ENCODE measurements around the gene KCNK6. TPM values are rescaled to one million over a fixed set of nuclear protein-coding genes. Genes with fewer than 3 reads are reported as not detected.
A peak's percentile ranks its signal among the peaks of the same experiment; 100 is the strongest.

KCNK6 gene
- total and polyA plus RNA-seq, 2 donors (not counting 1 experiment from before 2014, with no cell fraction given), result 3.4 to 3.7 TPM

GRCh38 chr19:38375098-38375493 is 55.5 kb downstream of the KCNK6 start:
- Histone ChIP-seq H2AFZ (ENCODE audit: insufficient read depth, low read depth, low read length, poor library complexity, severe bottlenecking) (peak overlapping the region; percentile 90), H3K36me3 (replicated peaks in 1 of 2; ENCODE audit: control extremely low read depth in 1 of 2, control insufficient read depth in 1 of 2, extremely low read depth in 1 of 2, insufficient read depth in 2 of 2, low read length in 1 of 2) (peaks cover 0 to 20% of the 10 kb centered on the region in 2 experiments), H3K79me2 (ENCODE audit: control insufficient read depth, insufficient read depth, low read length) (peaks cover 41% of the 10 kb centered on the region), H3K4me3 (ENCODE audit: control extremely low read depth in 1 of 5, extremely low read depth in 1 of 5, insufficient read depth in 1 of 5, low read depth in 2 of 5, low read length in 4 of 5) (peak overlapping the region; percentile 69 to 92 (median 80)), H3K27me3 (replicated peaks in 1 of 4; ENCODE audit: control extremely low read depth in 1 of 4, control insufficient read depth in 3 of 4, insufficient read depth in 4 of 4, low read length in 3 of 4) (peaks cover 0 to 12% (median 0%) of the 10 kb centered on the region in 4 experiments), H3K4me2 (replicated peaks; ENCODE audit: low read depth, low read length, poor library complexity, severe bottlenecking) (peak overlapping the region; percentile 85), H3K27ac (ENCODE audit: low read length in 2 of 2) (peak overlapping the region; percentile 88 to 90), H3K9ac (ENCODE audit: low read length) (peak overlapping the region; percentile 80), H3K4me1 (ENCODE audit: control insufficient read depth in 2 of 2, insufficient read depth in 2 of 2, low read length in 2 of 2) (peaks cover 17 to 26% of the 10 kb centered on the region in 2 donors), H3K9me3 (ENCODE audit: control extremely low read depth in 1 of 3, control insufficient read depth in 2 of 3, insufficient read depth in 1 of 3, low read length in 2 of 3) (no peaks in the 10 kb centered on the region), H4K20me1 (ENCODE audit: control insufficient read depth, insufficient read depth, low read length, poor library complexity, severe bottlenecking) (peaks cover 51% of the 10 kb centered on the region)
- ATAC-seq (ENCODE audit: low read depth) (no peak), DNase-seq (no peak)
- peak overlapping the region; percentile 93 for H3K4me3 Mint-ChIP-seq
- ChIA-PET CTCF (interaction anchor here (1.3 to 2.1 kb wide), 4 partner anchors 27 to 472 kb away, joined by 3 to 27 read pairs (median 15); partner anchors contain the start of genes CATSPERG and FAM98C), POLR2A (interaction anchor here (0.5 to 1.5 kb wide), 6 partner anchors 13 to 259 kb away, joined by 3 to 14 read pairs (median 10); partner anchors contain the start of genes CATSPERG, FAM98C, GGN and SPRED3)
- intact Hi-C loops (cut with micrococcal nuclease), result loop anchor here (2.0 kb wide), 1 partner anchor 1040 kb away; a partner anchor contains a TSS
- H3K4me1 Mint-ChIP-seq, result peaks cover 26% of the 10 kb centered on the region
- H3K27me3 Mint-ChIP-seq, result peaks cover 4% of the 10 kb centered on the region
- TF ChIP-seq EZH2 (IDR thresholded peaks at IDR 0.05; ENCODE audit: borderline replicate concordance, insufficient read depth, low read depth, low read length, poor library complexity, severe bottlenecking), result no peak
- TF ChIP-seq, protein P1, sequence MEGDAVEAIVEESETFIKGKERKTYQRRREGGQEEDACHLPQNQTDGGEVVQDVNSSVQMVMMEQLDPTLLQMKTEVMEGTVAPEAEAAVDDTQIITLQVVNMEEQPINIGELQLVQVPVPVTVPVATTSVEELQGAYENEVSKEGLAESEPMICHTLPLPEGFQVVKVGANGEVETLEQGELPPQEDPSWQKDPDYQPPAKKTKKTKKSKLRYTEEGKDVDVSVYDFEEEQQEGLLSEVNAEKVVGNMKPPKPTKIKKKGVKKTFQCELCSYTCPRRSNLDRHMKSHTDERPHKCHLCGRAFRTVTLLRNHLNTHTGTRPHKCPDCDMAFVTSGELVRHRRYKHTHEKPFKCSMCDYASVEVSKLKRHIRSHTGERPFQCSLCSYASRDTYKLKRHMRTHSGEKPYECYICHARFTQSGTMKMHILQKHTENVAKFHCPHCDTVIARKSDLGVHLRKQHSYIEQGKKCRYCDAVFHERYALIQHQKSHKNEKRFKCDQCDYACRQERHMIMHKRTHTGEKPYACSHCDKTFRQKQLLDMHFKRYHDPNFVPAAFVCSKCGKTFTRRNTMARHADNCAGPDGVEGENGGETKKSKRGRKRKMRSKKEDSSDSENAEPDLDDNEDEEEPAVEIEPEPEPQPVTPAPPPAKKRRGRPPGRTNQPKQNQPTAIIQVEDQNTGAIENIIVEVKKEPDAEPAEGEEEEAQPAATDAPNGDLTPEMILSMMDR (IDR thresholded peaks at IDR 0.05), result no peak
- peak overlapping the region; percentile 96 for H3K27ac Mint-ChIP-seq
- H3K9me3 Mint-ChIP-seq (ENCODE audit: insufficient read depth), result no peaks in the 10 kb centered on the region
- WGBS (ENCODE audit: insufficient coverage), result 2% methylated on average over 18 of the region's 18 CpGs

GRCh38 chr19:38375748-38376147 is 56.1 kb downstream of the KCNK6 start:
- TF ChIP-seq, protein P1 (IDR thresholded peaks at IDR 0.05), result no peak
- no peak for TF ChIP-seq EZH2 (IDR thresholded peaks at IDR 0.05; ENCODE audit: borderline replicate concordance, insufficient read depth, low read depth, low read length, poor library complexity, severe bottlenecking)
- H3K27me3 Mint-ChIP-seq, result no peaks in the 10 kb centered on the region
- H3K4me1 Mint-ChIP-seq, result peaks cover 26% of the 10 kb centered on the region
- peaks cover 17 to 26% of the 10 kb centered on the region in 2 donors for H3K4me1 ChIP-seq (ENCODE audit: control insufficient read depth in 2 of 2, insufficient read depth in 2 of 2, low read length in 2 of 2)
- intact Hi-C loops (cut with micrococcal nuclease), result loop anchor here (2.0 kb wide), 1 partner anchor 1041 kb away; a partner anchor contains a TSS
- CTCF ChIA-PET, result interaction anchor here (0.9 to 1.5 kb wide), 3 partner anchors 27 to 555 kb away, joined by 3 to 5 read pairs (median 3); partner anchors contain the start of genes FAM98C, MRPS12 and SARS2
- DNase-seq (no peak), ATAC-seq (ENCODE audit: low read depth) (no peak)
- H3K9me3 Mint-ChIP-seq (ENCODE audit: insufficient read depth), result no peaks in the 10 kb centered on the region
- H3K9me3 ChIP-seq (ENCODE audit: control extremely low read depth in 1 of 3, control insufficient read depth in 2 of 3, insufficient read depth in 1 of 3, low read length in 2 of 3), result no peaks in the 10 kb centered on the region
- H3K36me3 ChIP-seq (replicated peaks in 1 of 2; ENCODE audit: control extremely low read depth in 1 of 2, control insufficient read depth in 1 of 2, extremely low read depth in 1 of 2, insufficient read depth in 2 of 2, low read length in 1 of 2), result peaks cover 0 to 27% of the 10 kb centered on the region in 2 experiments
- H3K4me3 ChIP-seq (ENCODE audit: control extremely low read depth in 1 of 5, extremely low read depth in 1 of 5, insufficient read depth in 1 of 5, low read depth in 2 of 5, low read length in 4 of 5), result peak overlapping the region; percentile 69 to 92 (median 80)
- H3K4me2 ChIP-seq (replicated peaks; ENCODE audit: low read depth, low read length, poor library complexity, severe bottlenecking), result peak overlapping the region; percentile 85
- no peak overlapping the region for H2AFZ ChIP-seq (ENCODE audit: insufficient read depth, low read depth, low read length, poor library complexity, severe bottlenecking)
- H3K27me3 ChIP-seq (replicated peaks in 1 of 4; ENCODE audit: control extremely low read depth in 1 of 4, control insufficient read depth in 3 of 4, insufficient read depth in 4 of 4, low read length in 3 of 4), result peaks cover 0 to 9% (median 0%) of the 10 kb centered on the region in 4 experiments
- H3K79me2 ChIP-seq (ENCODE audit: control insufficient read depth, insufficient read depth, low read length), result peaks cover 45% of the 10 kb centered on the region
- peak overlapping the region; percentile 93 for H3K4me3 Mint-ChIP-seq
- peak overlapping the region; percentile 80 for H3K9ac ChIP-seq (ENCODE audit: low read length)
- 80% methylated on average over 1 of the region's 5 CpGs for WGBS (ENCODE audit: insufficient coverage)
- H3K27ac ChIP-seq (ENCODE audit: low read length in 2 of 2), result no peak overlapping the region
- POLR2A ChIA-PET, result interaction anchor here (0.5 to 1.4 kb wide), 5 partner anchors 9 to 1654 kb away, joined by 3 to 5 read pairs (median 5); partner anchors contain the start of gene GGN
- peaks cover 58% of the 10 kb centered on the region for H4K20me1 ChIP-seq (ENCODE audit: control insufficient read depth, insufficient read depth, low read length, poor library complexity, severe bottlenecking)
- H3K27ac Mint-ChIP-seq, result no peak overlapping the region
